PC-3 (cell line): ENCODE data around the gene DHRS3.

Experiments used
- CTCF ChIP-seq: fragments of 300-600 bp; sonication (generic); conservative IDR thresholded peaks from 2 replicates; pipeline ENCODE4 v1.5.1; 2017; ENCODE audit warnings: antibody characterized with exemption, low read depth, mild to moderate bottlenecking, low read length
- EZH2 ChIP-seq: fragments of 300-600 bp; sonication (generic); IDR thresholded peaks from one replicate; pipeline ENCODE4 v1.6.1; 2017; ENCODE audit warnings: antibody characterized with exemption, mild to moderate bottlenecking, low read length; ENCODE audit not compliant: unreplicated experiment
- EZH2phosphoT487 ChIP-seq: fragments of 300-600 bp; sonication (generic); IDR thresholded peaks from 2 replicates; pipeline ENCODE4 v1.6.1; 2018; ENCODE audit warnings: mild to moderate bottlenecking, antibody characterized with exemption, low read length, borderline replicate concordance

- TF ChIP-seq CTCF (no peak), EZH2phosphoT487 (no peak), EZH2 (no peak)
Observed at GRCh38 chr1:12553963-12554362, 64.0 kb downstream of the DHRS3 start.
